ENCODE measurements around the gene TLX2. TPM values are rescaled to one million over a fixed set of nuclear protein-coding genes. Genes with fewer than 3 reads are reported as not detected.

TLX2 gene
- total and polyA plus RNA-seq, 7 donors = 1.0 to 2.5 (median 1.6) TPM; not detected in 2

DNA sequence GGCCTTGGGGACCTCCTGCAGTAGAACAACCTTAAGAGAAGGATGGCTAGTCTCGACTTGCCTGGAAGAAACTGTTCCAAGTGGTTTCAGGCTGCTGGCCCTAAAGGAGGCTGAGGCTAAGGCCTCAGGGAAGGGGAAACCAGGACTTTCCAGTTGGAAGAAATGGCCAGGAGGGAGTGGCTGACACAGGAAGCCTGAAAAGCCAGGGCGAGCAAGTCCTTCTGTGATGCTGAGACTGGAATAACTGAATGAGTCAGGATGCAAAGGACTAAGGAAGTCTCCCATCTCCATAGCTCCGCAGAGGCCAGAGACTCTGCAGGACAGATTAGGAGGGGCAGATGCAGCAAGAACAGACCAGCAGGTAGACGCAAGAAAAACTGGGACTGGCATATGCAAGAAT, 22.9 kb downstream of the TLX2 start:
- WGBS, 2 donors = 77 to 81% methylated on average over 4 of the region's 4 CpGs
- TF ChIP-seq POLR2A (IDR thresholded peaks at IDR 0.05) (no peak), POLR2AphosphoS5 (IDR thresholded peaks at IDR 0.05) (no peak), EP300 (IDR thresholded peaks at IDR 0.05) (no peak)
- TF ChIP-seq, protein P1, sequence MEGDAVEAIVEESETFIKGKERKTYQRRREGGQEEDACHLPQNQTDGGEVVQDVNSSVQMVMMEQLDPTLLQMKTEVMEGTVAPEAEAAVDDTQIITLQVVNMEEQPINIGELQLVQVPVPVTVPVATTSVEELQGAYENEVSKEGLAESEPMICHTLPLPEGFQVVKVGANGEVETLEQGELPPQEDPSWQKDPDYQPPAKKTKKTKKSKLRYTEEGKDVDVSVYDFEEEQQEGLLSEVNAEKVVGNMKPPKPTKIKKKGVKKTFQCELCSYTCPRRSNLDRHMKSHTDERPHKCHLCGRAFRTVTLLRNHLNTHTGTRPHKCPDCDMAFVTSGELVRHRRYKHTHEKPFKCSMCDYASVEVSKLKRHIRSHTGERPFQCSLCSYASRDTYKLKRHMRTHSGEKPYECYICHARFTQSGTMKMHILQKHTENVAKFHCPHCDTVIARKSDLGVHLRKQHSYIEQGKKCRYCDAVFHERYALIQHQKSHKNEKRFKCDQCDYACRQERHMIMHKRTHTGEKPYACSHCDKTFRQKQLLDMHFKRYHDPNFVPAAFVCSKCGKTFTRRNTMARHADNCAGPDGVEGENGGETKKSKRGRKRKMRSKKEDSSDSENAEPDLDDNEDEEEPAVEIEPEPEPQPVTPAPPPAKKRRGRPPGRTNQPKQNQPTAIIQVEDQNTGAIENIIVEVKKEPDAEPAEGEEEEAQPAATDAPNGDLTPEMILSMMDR (IDR thresholded peaks at IDR 0.05) = no peak
- Histone ChIP-seq H3K36me3 (peaks cover 0 to 15% (median 10%) of the 10 kb centered on the region in 4 donors), H3K4me1 (no peaks in the 10 kb centered on the region), H3K4me3 (no peak overlapping the region), H3K27ac (no peak overlapping the region), H3K27me3 (no peaks in the 10 kb centered on the region), H3K9me3 (no peaks in the 10 kb centered on the region)
- DNase-seq = no peak
- intact Hi-C loops (cut with DNase I) = no loop called here

- Histone ChIP-seq H3K4me1 (no peaks in the 10 kb centered on the region), H3K36me3 (no peaks in the 10 kb centered on the region), H3K4me3 (no peak overlapping the region), H3K27me3 (no peaks in the 10 kb centered on the region), H3K27ac (no peak overlapping the region), H3K9me3 (no peaks in the 10 kb centered on the region)
- no peak for DNase-seq
- no peak for TF ChIP-seq EP300 (IDR thresholded peaks at IDR 0.05)
- TF ChIP-seq, protein P1 (IDR thresholded peaks at IDR 0.05) = no peak
- TF ChIP-seq POLR2A (IDR thresholded peaks at IDR 0.05) = no peak
- no peak for TF ChIP-seq POLR2AphosphoS5 (IDR thresholded peaks at IDR 0.05)
- intact Hi-C loops (cut with DNase I) = no loop called here
- 53 to 85% methylated on average over 7 of the region's 7 CpGs for WGBS, 2 donors
These were observed 24.7 kb downstream of the TLX2 start for GRCh38 chr2:74538881-74539339.

DNA sequence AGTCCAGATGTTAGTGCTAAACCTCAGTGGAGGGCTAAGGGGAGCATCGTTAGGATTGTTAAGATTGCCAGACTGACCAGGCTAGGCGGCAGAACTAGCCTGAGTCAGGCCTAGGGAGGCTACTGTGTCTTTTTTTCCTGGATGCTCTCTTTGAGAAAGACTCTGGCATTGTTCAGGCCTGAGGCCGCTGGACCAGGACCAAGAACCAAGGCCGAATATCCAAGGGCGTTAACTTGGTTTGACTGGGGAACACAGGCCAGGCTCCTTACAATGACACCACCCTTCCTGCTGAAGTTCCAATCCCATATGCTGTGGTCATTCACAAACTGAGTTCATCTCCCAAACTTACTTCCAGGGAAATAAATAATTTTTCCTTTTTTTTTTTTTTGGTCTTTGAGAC, 26.0 kb downstream of the TLX2 start:
- intact Hi-C loops (cut with DNase I) = no loop called here
- no peaks in the 10 kb centered on the region for H3K36me3 ChIP-seq
- no peaks in the 10 kb centered on the region for H3K27me3 ChIP-seq
- no peak for DNase-seq
- WGBS, 2 donors = 84% methylated on average over 5 of the region's 5 CpGs
- no peaks in the 10 kb centered on the region for H3K9me3 ChIP-seq
- H3K4me1 ChIP-seq = no peaks in the 10 kb centered on the region
- no peak overlapping the region for H3K4me3 ChIP-seq
- TF ChIP-seq, protein P1 (IDR thresholded peaks at IDR 0.05) = no peak
- TF ChIP-seq POLR2AphosphoS5 (IDR thresholded peaks at IDR 0.05) (no peak), POLR2A (IDR thresholded peaks at IDR 0.05) (no peak), EP300 (IDR thresholded peaks at IDR 0.05) (no peak)
- H3K27ac ChIP-seq = peak overlapping the region in 1 of 4 donors; percentile 63

DNA sequence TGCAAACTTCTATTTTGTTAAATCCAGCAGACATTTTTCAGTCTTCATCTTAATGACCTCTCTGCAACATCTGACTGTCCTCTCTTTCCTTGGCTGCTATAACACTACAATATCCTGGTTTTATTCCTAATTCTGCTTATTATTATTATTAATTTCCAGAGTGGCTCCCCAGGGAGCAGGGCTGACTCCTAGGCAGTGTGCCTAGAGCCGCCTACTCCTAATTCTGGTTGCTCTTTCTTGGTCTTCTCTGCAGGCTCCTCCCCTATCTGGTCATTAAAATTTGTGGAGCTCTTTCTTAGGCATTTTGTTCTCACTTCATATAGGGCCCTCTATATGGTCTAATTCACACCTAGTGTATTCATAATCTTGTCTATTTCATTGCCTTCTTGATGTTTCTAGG, 28.7 kb downstream of the TLX2 start:
- intact Hi-C loops (cut with DNase I) = no loop called here
- 88 to 94% methylated on average over 1 of the region's 1 CpG for WGBS, 2 donors
- Histone ChIP-seq H3K9me3 (no peaks in the 10 kb centered on the region), H3K4me3 (no peak overlapping the region), H3K27me3 (no peaks in the 10 kb centered on the region), H3K27ac (no peak overlapping the region), H3K36me3 (no peaks in the 10 kb centered on the region), H3K4me1 (no peaks in the 10 kb centered on the region)
- DNase-seq = no peak
- no peak for TF ChIP-seq POLR2AphosphoS5 (IDR thresholded peaks at IDR 0.05)
- no peak for TF ChIP-seq EP300 (IDR thresholded peaks at IDR 0.05)
- no peak for TF ChIP-seq POLR2A (IDR thresholded peaks at IDR 0.05)
- TF ChIP-seq, protein P1 (IDR thresholded peaks at IDR 0.05) = no peak

GRCh38 chr2:74544634-74545033, 30.4 kb downstream of the TLX2 start:
- no peaks in the 10 kb centered on the region for H3K36me3 ChIP-seq
- TF ChIP-seq POLR2A (IDR thresholded peaks at IDR 0.05) (no peak), EP300 (IDR thresholded peaks at IDR 0.05) (no peak), POLR2AphosphoS5 (IDR thresholded peaks at IDR 0.05) (no peak)
- TF ChIP-seq, protein P1 (IDR thresholded peaks at IDR 0.05) = no peak
- peaks cover 0 to 14% (median 8%) of the 10 kb centered on the region in 4 donors for H3K4me1 ChIP-seq
- intact Hi-C loops (cut with DNase I) = no loop called here
- no peak for DNase-seq
- no peaks in the 10 kb centered on the region for H3K9me3 ChIP-seq
- H3K4me3 ChIP-seq = no peak overlapping the region
- no peak overlapping the region for H3K27ac ChIP-seq
- no peaks in the 10 kb centered on the region for H3K27me3 ChIP-seq
- 58 to 82% methylated on average over 3 of the region's 3 CpGs for WGBS, 2 donors

All from sigmoid colon (tissue), 7 donors.